Ramos (cell line): ENCODE results near the gene BTBD19.
"Not testable (repeated sequence)": the region's sequence is repeated elsewhere in the genome, so short reads cannot be mapped to it uniquely, and the experiment has no call there.

Experiments
- in situ Hi-C: fragments of 300-500 bp; cut with MboI; formaldehyde crosslinking; loops from one replicate; pipeline ENCODE4 v1.14.3; 2022; ENCODE audit warnings: low sequenced_read_pairs; ENCODE audit not compliant: unreplicated experiment

The BTBD19 gene

GRCh38 chr1:44808063-44808937, at the start of gene BTBD19:
Gene BTBD19, plus strand, starts transcription at chr1:44808523. Its CDS starts 298 bp downstream, at chr1:44808821.
- in situ Hi-C loops, result loop anchor here (25.0 kb wide), 1 partner anchor 704 kb away; the partner anchor contains the start of genes CCDC163, MMACHC and PRDX1

GRCh38 chr1:44759077-44759476, 49.2 kb upstream of the BTBD19 start:
- in situ Hi-C loops, result no loop called here

GRCh38 chr1:44760876-44761275, 47.4 kb upstream of the BTBD19 start:
- in situ Hi-C loops, result no loop called here

GRCh38 chr1:44766421-44766820, 41.9 kb upstream of the BTBD19 start:
- in situ Hi-C loops, result not testable (repeated sequence)

- in situ Hi-C loops, result no loop called here
Measured at GRCh38 chr1:44775078-44775929, 33.0 kb upstream of the BTBD19 start, which contains the start of gene RPS8. Gene RPS8, plus strand, starts transcription at chr1:44775540. Its CDS starts 57 bp downstream, at chr1:44775597.

GRCh38 chr1:44775930-44776729, 32.2 kb upstream of the BTBD19 start:
- in situ Hi-C loops, result no loop called here

- in situ Hi-C loops, result no loop called here
Measured at GRCh38 chr1:44776730-44777068, 31.6 kb upstream of the BTBD19 start.

GRCh38 chr1:44777547-44777946, 30.8 kb upstream of the BTBD19 start:
- in situ Hi-C loops, result no loop called here

GRCh38 chr1:44777969-44778635, 30.2 kb upstream of the BTBD19 start:
- in situ Hi-C loops, result no loop called here

GRCh38 chr1:44778705-44779576, 29.4 kb upstream of the BTBD19 start:
- in situ Hi-C loops, result no loop called here

GRCh38 chr1:44780583-44781121, 27.7 kb upstream of the BTBD19 start:
- in situ Hi-C loops, result no loop called here

- in situ Hi-C loops, result no loop called here
Measured at GRCh38 chr1:44783697-44784093, 24.6 kb upstream of the BTBD19 start.

- in situ Hi-C loops, result no loop called here
Measured at GRCh38 chr1:44784094-44785028, 24.0 kb upstream of the BTBD19 start.

- in situ Hi-C loops, result no loop called here
Measured at GRCh38 chr1:44785029-44785380, 23.3 kb upstream of the BTBD19 start.

GRCh38 chr1:44785501-44786137, 22.7 kb upstream of the BTBD19 start:
- in situ Hi-C loops, result no loop called here

GRCh38 chr1:44786138-44786840, 22.0 kb upstream of the BTBD19 start:
- in situ Hi-C loops, result no loop called here
